A549 (cell line): ENCODE results near the gene EFEMP1.

Experiments
- BHLHE40 ChIP-seq: IDR thresholded peaks from 2 replicates; pipeline ENCODE4 v1.6.1; 2012; ENCODE audit warnings: low read depth, low read length, inconsistent platforms
- RFX5 ChIP-seq: fragments of 450-650 bp; IDR thresholded peaks from 2 replicates; pipeline ENCODE4 v1.7.1; 2014; ENCODE audit warnings: antibody characterized with exemption, mild to moderate bottlenecking, moderate library complexity
- TF ChIP-seq, protein P1 (sequence below): IDR thresholded peaks from 2 replicates; pipeline ENCODE4 v1.6.1; 2012
- TF ChIP-seq, protein P2 (sequence below): fragments of >200 bp; sonication (Bioruptor Twin); formaldehyde crosslinking; IDR thresholded peaks from 3 replicates; pipeline ENCODE4 v1.5.1; 2016

DNA sequence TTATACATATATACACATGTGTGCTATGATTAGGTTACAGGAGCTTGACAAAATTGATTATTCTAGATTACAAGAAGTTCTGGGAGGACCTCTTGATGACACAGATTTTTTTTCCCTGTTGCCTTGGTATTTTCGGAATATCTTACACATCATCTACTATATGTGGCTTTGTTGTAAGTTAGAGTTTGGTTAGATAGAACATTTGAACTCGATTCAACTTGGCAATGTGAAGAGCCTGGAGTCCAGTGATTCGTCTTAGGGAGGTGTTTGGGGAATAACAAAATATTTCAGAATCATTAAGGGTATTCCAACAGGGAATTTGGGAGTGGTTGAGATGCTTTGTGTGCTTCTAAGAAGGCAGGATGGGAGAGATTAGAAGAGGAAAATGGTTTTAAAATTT lies 39.3 kb upstream of the EFEMP1 start:
- TF ChIP-seq, protein P1, sequence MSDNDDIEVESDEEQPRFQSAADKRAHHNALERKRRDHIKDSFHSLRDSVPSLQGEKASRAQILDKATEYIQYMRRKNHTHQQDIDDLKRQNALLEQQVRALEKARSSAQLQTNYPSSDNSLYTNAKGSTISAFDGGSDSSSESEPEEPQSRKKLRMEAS = no peak
- TF ChIP-seq RFX5 = no peak
- TF ChIP-seq, protein P2, sequence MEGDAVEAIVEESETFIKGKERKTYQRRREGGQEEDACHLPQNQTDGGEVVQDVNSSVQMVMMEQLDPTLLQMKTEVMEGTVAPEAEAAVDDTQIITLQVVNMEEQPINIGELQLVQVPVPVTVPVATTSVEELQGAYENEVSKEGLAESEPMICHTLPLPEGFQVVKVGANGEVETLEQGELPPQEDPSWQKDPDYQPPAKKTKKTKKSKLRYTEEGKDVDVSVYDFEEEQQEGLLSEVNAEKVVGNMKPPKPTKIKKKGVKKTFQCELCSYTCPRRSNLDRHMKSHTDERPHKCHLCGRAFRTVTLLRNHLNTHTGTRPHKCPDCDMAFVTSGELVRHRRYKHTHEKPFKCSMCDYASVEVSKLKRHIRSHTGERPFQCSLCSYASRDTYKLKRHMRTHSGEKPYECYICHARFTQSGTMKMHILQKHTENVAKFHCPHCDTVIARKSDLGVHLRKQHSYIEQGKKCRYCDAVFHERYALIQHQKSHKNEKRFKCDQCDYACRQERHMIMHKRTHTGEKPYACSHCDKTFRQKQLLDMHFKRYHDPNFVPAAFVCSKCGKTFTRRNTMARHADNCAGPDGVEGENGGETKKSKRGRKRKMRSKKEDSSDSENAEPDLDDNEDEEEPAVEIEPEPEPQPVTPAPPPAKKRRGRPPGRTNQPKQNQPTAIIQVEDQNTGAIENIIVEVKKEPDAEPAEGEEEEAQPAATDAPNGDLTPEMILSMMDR = no peak
- TF ChIP-seq BHLHE40 = no peak
